GM12872 (cell line): ENCODE results near the gene PRR22.
A peak's percentile ranks its signal among the peaks of the same experiment; 100 is the strongest.

ENCODE experiments used
- CTCF ChIP-seq: IDR thresholded peaks from 3 replicates; pipeline ENCODE4 v1.5.1; 2011; ENCODE audit warnings: low read depth, mild to moderate bottlenecking, low read length, moderate library complexity; ENCODE audit not compliant: insufficient read depth

PRR22 gene

GRCh38 chr19:5811117-5811516 lies 26.6 kb upstream of the PRR22 start:
- no peak for TF ChIP-seq CTCF

- no peak for TF ChIP-seq CTCF
Observed at GRCh38 chr19:5809469-5809868, 24.9 kb upstream of the PRR22 start.

- no peak for TF ChIP-seq CTCF
Observed at GRCh38 chr19:5809053-5809452, 24.5 kb upstream of the PRR22 start.

- no peak for TF ChIP-seq CTCF
Observed at GRCh38 chr19:5808120-5808816, 23.7 kb upstream of the PRR22 start.

- TF ChIP-seq CTCF, result no peak
Observed at GRCh38 chr19:5806905-5807304, 22.4 kb upstream of the PRR22 start.

GRCh38 chr19:5806133-5806489 lies 21.6 kb upstream of the PRR22 start:
- no peak for TF ChIP-seq CTCF

- TF ChIP-seq CTCF, result peak; percentile 58
Observed at GRCh38 chr19:5805462-5806132, 21.1 kb upstream of the PRR22 start.
